HG03342 (cell line): ENCODE measurements around the gene ATP6V0B.

Source experiments
- ATAC-seq: cut with Tn5 transposase; IDR thresholded peaks from one replicate; pipeline ENCODE4 v1.9.1; 2021; ENCODE audit warnings: mild to moderate bottlenecking, moderate library complexity; ENCODE audit not compliant: unreplicated experiment

The ATP6V0B gene

DNA sequence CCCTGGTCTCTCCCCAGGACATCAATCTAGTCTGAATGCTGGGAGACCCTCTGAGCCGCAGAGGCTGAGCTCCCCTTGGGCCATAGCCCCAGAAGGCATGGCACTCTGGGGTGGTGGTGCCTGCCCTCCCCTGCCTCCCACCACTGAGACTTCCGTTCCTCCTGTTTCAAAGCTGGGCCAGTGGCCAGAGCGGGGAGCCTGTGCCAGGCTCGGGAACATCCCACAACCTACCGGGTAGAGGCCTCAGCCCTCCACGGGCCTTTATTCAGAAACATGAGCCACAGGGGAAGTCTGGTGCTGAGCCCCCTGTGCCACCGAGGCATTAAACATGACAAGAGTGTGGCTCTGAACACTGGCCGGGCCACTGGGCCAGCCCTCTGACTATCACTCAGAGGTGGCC is 24.7 kb downstream of the ATP6V0B start:
- no peak for ATAC-seq

DNA sequence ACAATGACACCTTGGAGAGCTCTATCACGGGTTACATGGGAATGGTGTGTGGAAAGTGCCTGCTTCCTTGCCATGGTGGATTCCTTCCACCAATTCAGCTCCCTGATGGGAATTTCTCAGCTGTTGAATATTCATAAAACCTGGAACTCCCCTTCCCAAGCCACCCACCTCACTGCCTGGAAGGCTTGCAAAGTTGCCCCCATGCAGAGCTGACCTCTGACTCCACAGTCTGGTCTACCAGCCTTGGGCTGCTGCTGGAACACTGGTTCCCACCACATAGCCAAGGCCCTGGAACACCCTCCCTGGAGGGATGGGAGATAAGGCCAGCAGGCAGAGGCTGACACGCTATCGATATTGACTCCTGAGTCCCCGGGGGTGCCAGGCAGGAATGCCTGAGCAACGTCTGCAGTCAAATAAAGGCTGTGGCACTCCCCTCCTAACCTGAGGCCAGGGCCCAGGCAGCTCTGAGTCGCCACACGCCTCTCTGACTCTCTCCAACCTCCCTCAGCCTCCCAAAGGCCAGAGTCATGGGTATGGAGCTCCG is 25.4 kb downstream of the ATP6V0B start:
- no peak for ATAC-seq

DNA sequence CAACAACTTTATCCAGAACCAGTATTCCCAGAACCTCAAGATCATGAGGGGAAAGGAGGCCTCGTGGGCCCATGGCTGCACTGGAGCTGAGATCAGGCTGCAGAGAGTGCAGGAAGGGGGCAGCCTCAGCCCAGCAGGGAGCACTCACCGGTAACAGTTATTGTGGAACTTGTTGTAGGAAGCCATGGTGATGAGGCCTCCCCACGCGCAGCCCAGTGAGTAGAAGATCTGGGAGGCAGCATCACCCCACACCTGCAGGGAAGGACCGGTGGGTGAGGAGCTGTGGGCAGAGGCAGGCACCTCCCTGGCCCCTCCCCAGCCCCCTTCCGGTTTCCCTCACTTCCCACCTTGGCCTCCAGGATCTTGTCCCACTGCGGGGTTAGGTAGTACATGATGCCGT is 27.4 kb downstream of the ATP6V0B start:
- no peak for ATAC-seq

DNA sequence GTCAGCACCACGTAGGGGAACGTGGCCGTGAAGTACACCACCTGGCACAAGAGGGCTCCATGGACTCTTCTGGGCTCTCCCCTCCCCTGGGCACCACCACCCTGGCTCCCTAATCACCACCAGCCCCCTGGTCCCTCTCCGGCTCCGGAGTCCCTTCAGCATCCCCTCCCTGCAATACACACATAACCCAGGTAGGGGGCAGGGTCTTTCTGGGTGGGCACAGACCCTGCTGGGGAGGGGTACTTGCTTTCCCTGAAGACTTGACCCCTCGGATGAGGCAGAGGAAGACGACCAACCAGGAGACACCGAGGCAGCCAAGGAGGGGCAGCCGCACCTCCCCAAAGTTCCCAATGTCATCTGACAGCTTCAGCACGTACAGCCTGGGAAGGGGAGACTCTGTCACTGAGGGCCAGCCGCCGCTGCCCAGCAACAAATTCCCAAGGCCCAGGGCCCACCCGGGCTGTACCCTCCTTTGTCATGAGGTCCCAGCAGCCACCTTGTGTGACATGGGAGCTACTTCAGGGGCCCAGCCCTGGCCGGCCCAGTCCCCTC is 27.9 kb downstream of the ATP6V0B start:
- ATAC-seq, result no peak

DNA sequence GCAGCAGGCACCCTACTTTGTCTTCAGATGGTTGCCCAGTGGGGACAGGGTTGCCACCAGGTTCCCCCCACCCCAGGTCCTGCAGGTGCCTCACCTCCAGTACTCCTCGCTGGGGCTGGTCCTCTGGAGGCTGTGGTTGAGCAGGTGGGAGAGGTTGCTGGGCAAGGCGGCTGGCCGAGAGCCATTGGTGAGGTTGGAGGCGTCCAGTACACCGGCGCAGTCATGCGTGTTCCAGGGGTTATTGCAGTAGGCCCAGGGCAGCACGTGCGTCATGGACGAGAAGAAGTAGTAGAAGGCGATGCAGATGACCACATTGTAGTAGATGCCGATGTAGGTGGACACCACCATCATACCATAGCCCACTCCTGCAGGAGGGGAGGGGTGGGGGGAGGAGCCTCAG is 33.5 kb downstream of the ATP6V0B start:
- ATAC-seq, result no peak

DNA sequence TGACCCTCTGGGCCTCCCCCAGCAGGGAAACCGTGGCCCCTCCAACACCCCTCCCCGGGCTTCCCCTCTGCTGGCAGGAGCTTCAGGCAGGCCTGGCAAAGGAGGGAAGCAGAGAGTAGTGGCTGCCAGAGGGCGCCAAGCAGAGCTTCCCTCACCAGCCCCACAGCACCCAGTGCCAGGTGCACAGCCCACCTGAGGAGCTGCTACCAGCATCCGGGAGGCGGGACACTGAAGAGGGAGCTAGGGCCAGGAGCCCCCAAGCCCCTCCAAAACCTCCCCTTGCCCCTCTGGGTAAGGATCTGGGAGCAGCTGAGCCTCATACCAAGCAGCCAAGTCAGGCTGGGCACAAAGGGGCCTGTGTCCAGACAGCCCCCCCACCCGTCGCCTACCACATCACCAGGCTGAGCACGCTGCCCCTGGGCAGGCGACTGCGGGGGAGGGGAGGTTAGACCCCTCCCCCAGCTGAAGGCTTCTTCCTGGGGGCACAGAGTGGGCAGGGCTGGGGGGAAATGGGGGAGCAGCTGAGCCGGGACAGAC is 36.2 kb downstream of the ATP6V0B start:
- ATAC-seq, result no peak

DNA sequence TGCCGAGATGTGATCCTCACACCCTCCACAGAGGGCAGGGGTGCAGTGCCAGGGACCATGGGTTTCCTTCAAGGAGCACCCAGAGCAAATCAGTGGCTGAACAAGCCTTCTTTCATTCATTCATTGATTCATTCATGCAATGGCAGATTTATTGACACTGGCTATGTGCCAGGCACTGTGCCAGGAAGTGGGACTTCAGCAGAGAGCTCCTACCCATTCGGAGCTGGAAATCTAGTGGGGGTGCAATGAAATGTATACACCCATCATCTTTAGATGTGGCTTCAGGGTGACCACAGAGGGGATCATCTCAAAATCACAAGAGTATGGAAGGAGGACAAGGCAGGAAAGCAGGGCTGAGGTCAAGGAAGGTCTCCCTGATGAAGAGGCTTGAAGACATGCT is 37.6 kb downstream of the ATP6V0B start:
- no peak for ATAC-seq

DNA sequence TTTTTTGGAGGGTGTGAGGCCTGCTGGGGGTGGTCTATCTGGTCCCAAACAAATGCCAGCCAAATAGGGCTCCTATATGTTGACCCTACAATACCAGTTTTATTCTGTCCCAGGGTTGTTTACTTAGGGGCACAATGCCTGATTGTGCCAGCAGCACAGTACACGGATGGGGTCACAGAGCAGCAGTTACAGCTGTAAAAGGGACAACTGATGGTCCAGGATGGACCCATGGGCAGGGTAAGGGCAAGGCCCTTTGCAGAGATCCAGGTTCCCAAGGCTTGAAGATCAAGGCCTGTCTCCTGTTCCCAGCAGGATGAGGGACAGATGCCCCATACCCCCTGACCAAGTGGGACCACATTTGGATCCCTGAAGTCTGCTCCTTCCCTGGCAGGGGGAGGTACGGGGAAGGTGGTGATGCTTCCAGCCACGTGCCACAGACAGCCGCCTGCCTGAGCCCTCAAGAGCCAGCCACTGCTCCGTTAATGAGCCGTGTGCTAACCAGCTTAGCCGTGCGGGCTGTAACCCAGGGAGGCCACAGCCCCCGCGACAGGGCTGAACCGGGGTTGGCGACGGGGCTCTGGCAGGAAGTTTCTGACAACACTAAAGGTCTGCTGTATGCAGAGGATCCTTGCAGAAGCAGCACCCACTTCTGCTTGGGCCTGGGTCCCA is 38.3 kb downstream of the ATP6V0B start:
- ATAC-seq, result no peak

DNA sequence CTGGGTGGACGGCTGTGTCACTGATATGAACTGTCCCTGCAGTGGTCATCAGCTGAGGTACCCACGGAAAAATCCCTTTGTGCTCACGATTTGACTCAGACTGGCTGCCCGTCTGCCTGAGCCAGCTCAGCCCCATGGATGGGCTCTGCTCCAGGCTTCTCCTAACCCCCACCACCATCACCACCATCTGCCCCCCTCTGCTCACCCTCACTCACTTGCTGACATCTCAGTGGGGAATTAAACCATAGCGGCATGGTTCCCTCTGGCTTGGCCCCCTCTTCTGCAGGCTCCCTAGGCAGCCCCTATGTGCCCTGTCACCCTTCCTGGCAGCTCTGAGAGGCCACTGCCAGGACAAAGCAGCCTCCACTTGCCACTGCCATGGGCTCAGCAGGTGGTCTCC is 39.2 kb downstream of the ATP6V0B start:
- ATAC-seq, result no peak

DNA sequence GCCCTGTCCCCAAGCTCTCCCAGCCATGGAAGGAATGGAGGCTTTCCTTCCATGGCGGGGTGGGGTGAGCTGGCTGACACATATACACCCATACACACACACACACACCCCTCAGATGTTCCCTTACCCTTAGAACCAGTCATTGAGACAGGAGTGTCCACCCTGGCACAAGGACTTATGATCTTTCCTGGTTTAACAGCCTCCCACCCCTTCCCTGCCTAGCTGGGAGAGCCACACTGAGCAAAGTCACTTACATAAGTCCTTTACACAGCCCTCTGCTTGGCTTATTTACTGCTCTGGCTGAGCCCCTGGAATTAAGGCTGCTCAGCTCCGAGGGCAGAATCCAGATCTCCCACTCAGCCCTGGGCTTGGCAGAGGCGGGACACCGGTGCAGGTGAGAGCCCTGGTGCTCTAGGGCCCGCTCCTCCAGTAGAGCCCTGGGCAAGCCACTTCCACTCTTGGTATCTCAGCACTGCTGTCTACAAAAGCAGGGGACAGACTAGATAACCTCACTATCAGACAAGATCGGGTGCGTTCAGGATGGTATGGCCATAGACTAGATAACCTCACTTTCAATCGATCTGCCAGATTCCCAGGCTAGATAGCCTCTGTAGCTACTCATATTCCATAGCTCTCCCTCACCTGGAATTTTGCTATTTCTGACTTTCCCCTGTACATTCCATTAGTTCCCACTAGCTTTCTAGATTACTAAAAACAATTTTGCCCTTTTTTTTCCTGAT is 39.8 kb downstream of the ATP6V0B start:
- no peak for ATAC-seq

DNA sequence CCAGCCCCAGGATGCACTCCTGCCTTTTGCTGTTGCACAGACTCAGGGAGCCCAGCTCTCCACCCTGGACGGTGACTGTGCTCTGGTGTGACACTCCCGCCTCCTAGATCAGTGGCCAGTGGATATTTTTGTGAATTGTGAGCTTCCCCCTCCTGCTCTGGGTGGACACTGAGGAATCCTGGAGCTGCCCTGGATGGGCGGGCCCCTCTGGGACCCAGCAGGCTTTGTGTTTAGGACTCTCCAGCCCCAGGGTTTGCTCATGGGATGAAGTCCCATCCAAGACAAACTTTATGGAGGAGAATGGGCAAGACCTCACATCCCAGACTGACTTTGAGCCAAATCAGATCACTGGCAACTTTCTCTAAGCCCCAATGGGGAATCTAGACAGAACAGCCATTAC is 40.4 kb downstream of the ATP6V0B start:
- ATAC-seq, result no peak

DNA sequence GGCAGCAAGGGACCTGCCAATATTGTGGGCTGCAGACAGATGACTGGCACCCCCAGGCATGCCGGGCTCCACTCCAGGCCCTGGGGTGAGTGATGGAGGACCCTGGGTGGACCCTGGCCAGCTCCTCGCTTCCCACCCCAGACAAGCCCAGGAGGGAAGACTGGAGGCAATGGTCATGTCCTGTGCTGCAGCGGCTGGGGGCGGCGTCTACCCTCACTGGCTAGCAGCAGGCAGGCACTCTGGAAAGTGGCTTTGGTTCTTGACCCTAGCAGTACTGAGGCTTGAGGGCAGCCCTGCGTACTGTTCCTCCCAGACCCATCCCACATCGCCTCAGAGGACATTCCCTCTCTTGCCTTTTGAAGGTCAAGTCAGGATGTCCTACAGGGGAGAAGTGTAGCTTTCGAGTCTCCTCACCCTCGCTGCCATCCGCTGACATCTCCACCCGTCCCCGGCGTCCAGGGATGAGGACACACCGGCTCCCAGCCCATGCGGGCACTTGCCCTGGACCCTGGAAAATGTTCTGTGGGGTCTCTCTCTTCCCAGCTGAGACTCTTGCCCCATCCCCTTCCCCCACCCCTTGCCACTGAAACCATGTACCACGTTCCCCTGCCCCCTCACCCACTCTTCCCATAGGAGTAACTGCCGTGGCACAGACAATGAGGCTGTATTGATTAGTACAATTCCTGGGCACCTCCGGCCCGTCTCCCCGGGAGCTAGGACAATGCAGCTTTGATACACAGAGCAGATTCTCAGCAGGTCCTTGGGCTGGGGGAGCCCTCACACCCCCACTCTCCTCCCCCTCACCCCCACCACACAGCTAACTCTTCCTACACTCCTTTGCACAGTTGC is 41.5 kb downstream of the ATP6V0B start:
- ATAC-seq, result no peak

DNA sequence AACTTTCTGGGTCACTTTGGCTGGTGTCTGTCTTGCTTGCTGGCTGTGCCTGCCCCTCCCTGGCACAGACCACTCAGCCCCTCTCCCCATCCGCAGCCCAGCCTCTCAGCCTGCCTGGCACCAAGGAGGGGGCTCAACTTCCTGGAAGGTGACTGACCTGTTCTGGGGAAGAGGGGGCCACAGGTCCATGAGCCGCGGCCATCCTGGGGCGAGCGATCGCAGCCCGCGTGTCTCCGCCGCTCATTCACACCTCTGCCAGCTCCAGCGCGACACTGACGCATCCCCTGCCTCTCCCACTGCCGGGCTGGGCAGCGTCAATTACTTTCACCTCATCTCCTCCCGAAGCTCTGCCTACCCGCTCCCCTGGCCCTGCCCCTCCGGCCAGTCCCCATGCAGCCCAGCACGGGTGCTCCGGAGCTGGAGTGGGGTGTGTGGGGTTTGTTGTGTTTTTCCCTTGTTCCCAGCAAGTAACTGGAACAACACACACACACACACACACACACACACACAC is 42.2 kb downstream of the ATP6V0B start:
- ATAC-seq, result no peak

DNA sequence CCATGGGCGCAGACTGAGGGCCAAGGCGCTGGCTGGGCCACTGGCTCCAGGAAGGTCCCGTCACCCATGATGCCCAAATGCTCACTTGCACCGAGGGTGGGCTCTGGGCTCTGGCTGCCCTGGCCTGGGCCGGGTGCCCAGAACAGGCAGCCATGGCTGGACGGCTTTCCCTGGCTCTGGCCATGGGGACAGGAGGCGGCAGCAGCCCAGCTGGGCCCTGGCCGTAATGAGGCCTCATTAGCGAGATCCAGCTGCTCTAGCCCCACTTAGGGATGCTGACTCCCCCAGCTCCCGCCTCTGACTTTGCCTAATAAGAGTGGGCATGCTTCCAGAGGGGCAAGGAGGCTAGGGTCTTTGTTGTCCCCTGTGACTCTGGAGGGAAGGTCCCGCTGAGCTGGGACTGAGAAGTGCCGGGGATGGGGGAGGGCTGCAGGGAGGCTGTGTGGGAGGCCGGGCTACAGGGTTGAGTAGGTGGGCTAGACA is 44.7 kb downstream of the ATP6V0B start:
- ATAC-seq, result no peak

DNA sequence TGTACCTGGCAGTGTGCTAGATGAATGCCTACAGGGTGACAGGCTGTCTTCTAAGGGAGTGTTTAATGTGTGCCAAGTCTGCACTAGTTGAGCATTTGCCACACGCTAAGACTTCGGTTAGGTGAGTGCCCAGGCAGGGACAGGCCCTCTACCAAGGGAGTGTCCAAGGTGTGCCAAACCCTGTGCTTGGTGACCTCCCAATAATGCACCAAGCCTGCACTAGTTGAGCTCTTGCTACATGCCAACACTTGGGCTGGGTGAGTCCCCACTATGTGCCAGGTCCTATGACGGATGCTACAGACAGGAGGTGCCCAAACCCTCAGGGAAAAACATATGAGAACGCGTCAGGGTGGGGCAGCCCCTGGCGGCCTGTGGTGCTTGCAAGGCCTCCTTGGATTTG is 45.7 kb downstream of the ATP6V0B start:
- ATAC-seq, result no peak

DNA sequence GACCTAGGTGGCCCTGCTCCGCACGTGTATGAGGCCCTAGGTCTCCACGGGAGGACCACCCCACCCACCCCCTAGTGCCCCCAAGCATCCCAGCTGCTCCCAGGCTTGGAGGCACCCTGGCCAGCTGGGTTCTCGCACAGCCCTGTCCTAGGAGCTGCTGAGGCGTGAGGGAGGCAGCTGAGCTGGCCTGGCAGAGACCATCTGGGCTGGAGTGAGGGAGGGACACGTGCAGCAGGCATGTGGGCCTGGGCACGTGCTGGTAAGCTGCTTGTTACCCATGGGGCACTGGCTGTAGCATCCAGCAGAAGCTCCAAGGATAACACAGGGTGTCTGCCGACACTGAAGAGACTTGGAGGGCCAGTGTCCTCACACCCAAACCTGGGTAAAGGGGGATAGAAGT is 46.4 kb downstream of the ATP6V0B start:
- no peak for ATAC-seq

DNA sequence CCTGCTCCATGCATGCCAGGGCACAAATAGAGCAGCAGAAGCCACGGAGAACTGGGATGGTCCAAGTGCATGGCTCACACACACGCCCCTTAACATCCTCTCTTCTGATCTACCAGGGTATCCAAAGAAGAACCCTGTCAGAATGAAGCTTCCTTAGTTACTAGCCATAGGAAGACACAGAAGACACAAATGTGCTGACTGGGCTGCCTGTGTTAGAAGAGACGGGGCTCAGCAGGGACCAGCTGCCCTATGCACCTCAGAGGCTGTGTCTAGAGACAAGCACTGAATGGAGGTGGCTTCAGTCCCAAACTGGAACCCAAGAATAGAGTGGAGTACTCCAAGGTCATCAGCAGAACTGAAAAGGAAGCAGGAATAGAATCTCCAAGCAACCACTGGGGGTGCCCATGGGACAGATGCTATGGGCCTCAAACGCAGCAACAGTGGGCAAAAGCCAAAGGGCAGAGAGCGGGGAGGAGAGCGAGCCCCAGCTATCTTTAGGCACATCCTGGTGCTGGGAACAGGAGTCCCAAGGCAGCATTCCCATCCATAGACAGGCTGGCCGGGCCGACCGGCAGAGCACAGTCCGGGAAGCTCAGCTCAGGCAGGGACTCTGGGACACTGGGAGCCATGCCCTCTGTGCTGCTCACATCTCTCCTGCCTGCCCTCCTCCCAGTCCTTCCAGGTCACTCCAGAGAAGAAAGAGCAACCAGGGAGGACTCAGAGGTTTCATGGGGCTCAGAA is 47.0 kb downstream of the ATP6V0B start:
- ATAC-seq, result no peak

DNA sequence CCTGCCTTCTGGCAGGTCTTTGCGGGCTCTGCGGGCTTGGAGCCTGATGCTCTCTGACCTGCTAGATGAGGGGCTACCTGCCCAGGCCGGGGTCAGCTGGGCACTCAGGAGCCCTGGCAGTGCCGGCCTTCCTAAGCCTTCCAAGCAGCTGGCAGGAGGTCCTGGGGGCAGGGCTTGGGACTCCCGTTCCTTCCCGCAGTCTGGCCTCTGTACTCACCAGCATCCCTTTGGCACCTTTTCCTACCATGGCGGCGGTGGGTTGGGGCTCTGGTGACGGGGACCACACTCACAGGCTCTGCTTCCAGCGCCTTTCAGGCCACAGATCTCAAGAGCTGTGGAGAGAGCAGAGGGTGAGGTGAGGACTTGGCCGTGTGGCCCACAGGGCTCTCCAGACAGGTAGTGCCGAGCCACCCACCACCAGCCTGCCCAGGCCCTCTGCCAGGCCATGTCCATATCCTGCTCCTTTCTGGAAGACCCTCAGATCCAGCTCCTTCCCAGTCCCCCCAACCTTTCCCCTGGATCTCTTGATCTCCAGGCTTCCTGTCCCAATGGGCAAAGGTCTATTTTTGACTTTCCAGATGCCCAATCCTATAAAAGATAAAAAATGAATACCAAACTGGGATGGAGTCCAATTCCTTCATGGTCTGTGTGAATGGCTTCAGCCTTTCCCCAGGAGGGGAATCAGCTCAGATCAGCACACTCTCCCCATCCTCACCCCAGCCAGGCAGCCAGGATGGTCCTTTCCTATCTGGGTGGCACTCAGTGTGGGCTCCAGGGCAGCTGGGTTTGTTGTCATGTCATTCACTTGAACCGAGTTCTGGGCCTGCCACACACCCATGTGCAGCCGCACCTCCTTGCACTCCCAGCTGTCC is 49.5 kb downstream of the ATP6V0B start:
- ATAC-seq, result no peak
